Tongue (tissue), 2 donors: ENCODE data around the gene APBA2. TPM values are rescaled to one million over a fixed set of nuclear protein-coding genes. Genes with fewer than 3 reads are reported as not detected.
"Not testable (repeated sequence)": the region's sequence is repeated elsewhere in the genome, so short reads cannot be mapped to it uniquely, and the experiment has no call there.

ENCODE experiments used
- DNase-seq: peaks from one replicate; pipeline ENCODE4 v3.0.0-alpha.2; 2015
- total RNA-seq: library from RNA; depleted of rRNA; stranded (reverse); fragments of >200 nt; gene quantifications from one replicate; pipeline ENCODE4 v1.2.3, GENCODE V29; 2014

Gene APBA2
- total RNA-seq, 1 donor from 2014 or later, result 8.1 TPM

DNA sequence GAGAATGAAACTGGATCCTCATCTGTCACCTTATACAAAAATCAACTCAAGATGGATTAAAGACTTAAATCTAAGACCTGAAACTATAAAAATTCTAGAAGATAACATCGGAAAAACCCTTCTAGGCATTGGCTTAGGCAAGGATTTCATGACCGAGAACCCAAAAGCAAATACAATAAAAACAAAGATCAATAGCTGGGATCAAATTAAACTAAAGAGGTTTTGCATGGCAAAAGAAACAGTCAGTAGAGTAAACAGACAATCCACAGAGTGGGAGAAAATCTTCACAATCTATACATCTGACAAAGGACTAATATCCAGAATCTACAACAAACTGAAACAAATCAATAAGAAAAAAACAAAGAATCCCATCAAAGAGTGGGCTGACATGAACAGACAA lies 281.3 kb downstream of the APBA2 start:
- DNase-seq, result not testable (repeated sequence)

Other genes starting within 250 kb of the APBA2 start
- 0.10 TPM for gene GOLGA8M, start 173.6 kb upstream of the APBA2 start, total RNA-seq
- not detected for gene GOLGA6L7, start 37.3 kb upstream of the APBA2 start, total RNA-seq